HepG2 (cell line): Measurements from ENCODE around the gene CLIC1. TPM values are rescaled to one million over a fixed set of nuclear protein-coding genes. Genes with fewer than 3 reads are reported as not detected.

ENCODE experiments used
- ARID3A ChIP-seq: IDR thresholded peaks from 2 replicates; pipeline ENCODE4 v1.6.1; 2012; ENCODE audit warnings: low read depth, low read length, improper control_type of control experiment
- ATAD3A ChIP-seq: sonication (generic); formaldehyde crosslinking; IDR thresholded peaks from 2 replicates; pipeline ENCODE4 v1.4.0; 2020; ENCODE audit warnings: missing genetic modification reagents
- ATF7 ChIP-seq, 2 experiments: fragments of 450-650 bp in 1 of 2; sonication (generic) in 1 of 2; formaldehyde crosslinking in 1 of 2; IDR thresholded peaks; 2 replicates each; pipeline versions ENCODE4 v1.4.0 to v1.6.1; 2016 to 2020; ENCODE audit warnings: antibody characterized with exemption in 1 of 2, mild to moderate bottlenecking in 1 of 2, missing genetic modification reagents in 1 of 2
- EEA1 ChIP-seq: sonication (generic); formaldehyde crosslinking; IDR thresholded peaks from 2 replicates; pipeline ENCODE4 v1.5.1; 2020; ENCODE audit warnings: mild to moderate bottlenecking, missing genetic modification reagents, borderline replicate concordance
- ELK4 ChIP-seq: sonication (generic); formaldehyde crosslinking; IDR thresholded peaks from 2 replicates; pipeline ENCODE4 v1.9.0; 2021; ENCODE audit warnings: missing genetic modification reagents, borderline replicate concordance
- ETV5 ChIP-seq: IDR thresholded peaks from 2 replicates; pipeline ENCODE4 v1.6.1; 2018; ENCODE audit warnings: missing biosample characterization, missing genetic modification reagents, inconsistent platforms, borderline replicate concordance
- FLYWCH1 ChIP-seq: sonication (generic); formaldehyde crosslinking; IDR thresholded peaks from 2 replicates; pipeline ENCODE4 v1.8.1; 2023; ENCODE audit warnings: mild to moderate bottlenecking, missing genetic modification reagents
- GATAD2A ChIP-seq: IDR thresholded peaks from 2 replicates; pipeline ENCODE4 v1.6.1; 2016
- HDAC2 ChIP-seq: sonication (generic); formaldehyde crosslinking; IDR thresholded peaks from 2 replicates; pipeline ENCODE4 v1.4.0; 2020; ENCODE audit warnings: missing genetic modification reagents
- HOMEZ ChIP-seq: IDR thresholded peaks from 2 replicates; pipeline ENCODE4 v1.6.1; 2016; ENCODE audit warnings: low read depth
- HOXA9 ChIP-seq: sonication (generic); formaldehyde crosslinking; IDR thresholded peaks from 2 replicates; pipeline ENCODE4 v1.8.1; 2022; ENCODE audit warnings: missing genetic modification reagents, mild to moderate bottlenecking, moderate library complexity, borderline replicate concordance
- LBX2 ChIP-seq: sonication (generic); formaldehyde crosslinking; IDR thresholded peaks from 2 replicates; pipeline ENCODE4 v1.5.0; 2020; ENCODE audit warnings: missing genetic modification reagents, mild to moderate bottlenecking, borderline replicate concordance
- SKI ChIP-seq: fragments of 450-650 bp; IDR thresholded peaks from one replicate; pipeline ENCODE4 v1.6.1; 2018; ENCODE audit warnings: mild to moderate bottlenecking; ENCODE audit not compliant: partially characterized antibody
- SP140L ChIP-seq: sonication (generic); formaldehyde crosslinking; IDR thresholded peaks from 2 replicates; pipeline ENCODE4 v1.4.0; 2020; ENCODE audit warnings: missing genetic modification reagents, borderline replicate concordance
- ZFP36L2 ChIP-seq: sonication (generic); formaldehyde crosslinking; IDR thresholded peaks from 2 replicates; pipeline ENCODE4 v1.4.0; 2020; ENCODE audit warnings: missing genetic modification reagents
- ZNF282 ChIP-seq: fragments of 450-650 bp; IDR thresholded peaks from 2 replicates; pipeline ENCODE4 v1.6.1; 2018; ENCODE audit not compliant: partially characterized antibody
- ZNF296 ChIP-seq: sonication (generic); formaldehyde crosslinking; conservative IDR thresholded peaks from 2 replicates; pipeline ENCODE4 v1.5.0; 2020; ENCODE audit warnings: mild to moderate bottlenecking, missing genetic modification reagents
- ZNF335 ChIP-seq: sonication (generic); formaldehyde crosslinking; IDR thresholded peaks from 2 replicates; pipeline ENCODE4 v1.4.0; 2020; ENCODE audit warnings: missing genetic modification reagents
- ZNF597 ChIP-seq: sonication (generic); formaldehyde crosslinking; IDR thresholded peaks from 2 replicates; pipeline ENCODE4 v1.5.0; 2020; ENCODE audit warnings: missing genetic modification reagents
- ZNF768 ChIP-seq: sonication (generic); formaldehyde crosslinking; IDR thresholded peaks from 2 replicates; pipeline ENCODE4 v1.4.0; 2020; ENCODE audit warnings: missing genetic modification reagents
- ZSCAN12 ChIP-seq: sonication (generic); formaldehyde crosslinking; IDR thresholded peaks from 2 replicates; pipeline ENCODE4 v1.9.0; 2021; ENCODE audit warnings: mild to moderate bottlenecking, missing genetic modification reagents
- polyA plus RNA-seq, 8 experiments: library from polyadenylated mRNA; depleted of rRNA in 3 of 8; stranded (reverse) in 7 of 8; unstranded in 1 of 8; fragments of >200 nt; fragmentation: Illumina TruSeq in 4 of 8; extraction: Trizol in 4 of 8; gene quantifications; 2 replicates each; pipeline versions ENCODE4 v1.2.1 to v1.2.3, GENCODE V29; 2011 to 2016; ENCODE audit warnings: low read depth in 4 of 8, missing spikeins in 1 of 8, mixed read lengths in 1 of 8; ENCODE audit not compliant: insufficient read depth in 1 of 8
- total RNA-seq, 5 experiments: library from RNA; depleted of rRNA; stranded (reverse); fragments of >200 nt; fragmentation: Illumina TruSeq; extraction: Trizol; gene quantifications; 2 replicates each; pipeline ENCODE4 v1.2.3, GENCODE V29; 2016; ENCODE audit warnings: low read depth in 1 of 5

CLIC1 gene
- total and polyA plus RNA-seq, 2 of the 13 experiments (the other 11 are each of a cell fraction or from before 2014, with no cell fraction given): 602 to 891 TPM

- TF ChIP-seq ZNF597 (CRISPR knock-in tag) (no peak), HOXA9 (no peak; the same call in 1 of the 2 replicates), ZNF768 (peak; percentile 61; the same call in 1 of the 2 replicates), ZNF282 (no peak), SP140L (CRISPR knock-in tag) (no peak), ZFP36L2 (no peak), ATAD3A (CRISPR knock-in tag) (no peak), ZSCAN12 (CRISPR knock-in tag) (no peak), ZNF296 (no peak; the same call in 1 of the 2 replicates), LBX2 (no peak), FLYWCH1 (CRISPR knock-in tag) (no peak), EEA1 (CRISPR knock-in tag) (peak; percentile 54; the same call in 1 of the 2 replicates), HOMEZ (CRISPR knock-in tag) (0 out of 2 replicates have a peak, but pooled peaks have one; percentile 72), HDAC2 (CRISPR knock-in tag) (peak; percentile 83), ATF7 (IDR thresholded peaks at IDR 0.05) (no peak), ATF7 (CRISPR knock-in tag; IDR thresholded peaks at IDR 0.05) (peak; percentile 76; the same call in 1 of the 2 replicates), SKI (no peak), GATAD2A (CRISPR knock-in tag) (peak; percentile 85), ZNF335 (peak; percentile 96), ETV5 (peak; percentile 87; the same call in 1 of the 2 replicates), ELK4 (CRISPR knock-in tag) (no peak), ARID3A (peak; percentile 45; the same call in 1 of the 2 replicates)
These were observed 33.3 kb downstream of the CLIC1 start, which contains the start of gene ABHD16A (continued) for GRCh38 chr6:31702819-31703716.
